WTC11 (cell line): Measurements from ENCODE around the gene PIK3R6. TPM values are rescaled to one million over a fixed set of nuclear protein-coding genes. Genes with fewer than 3 reads are reported as not detected.

Experiments used
- ATAC-seq: fragments of 200-7000 bp; cut with Tn5 transposase; 2 replicates; pipeline ENCODE4 v1.10.0; 2021; ENCODE audit warnings: mild to moderate bottlenecking, moderate library complexity
- CTCF ChIA-PET: fragments of 300-600 bp; sonication (Branson Sonifier 250); formaldehyde crosslinking; loops from one replicate; lab custom pipeline; 2021; ENCODE audit warnings: antibody characterized with exemption; lab: Charles Lee
- POLR2A ChIA-PET: fragments of 350-600 bp; sonication (Branson Sonifier 250); formaldehyde crosslinking; loops from one replicate; lab custom pipeline; 2021; ENCODE audit warnings: antibody characterized with exemption; lab: Charles Lee
- DNase-seq: peaks from one replicate; pipeline ENCODE4 v3.0.0; 2021; ENCODE audit warnings: low spot score
- H3K27ac Mint-ChIP-seq: 2 replicates; pipeline ENCODE4 v1.8.0; 2021; ENCODE audit warnings: mixed read lengths
- H3K27me3 Mint-ChIP-seq: 2 replicates; pipeline ENCODE4 v1.8.0; 2021; ENCODE audit warnings: low read depth, mild to moderate bottlenecking, moderate library complexity, mixed read lengths
- H3K36me3 Mint-ChIP-seq: 2 replicates; pipeline ENCODE4 v1.8.0; 2021; ENCODE audit warnings: mixed read lengths
- H3K4me1 Mint-ChIP-seq: 2 replicates; pipeline ENCODE4 v1.8.0; 2022; ENCODE audit warnings: mixed read lengths
- H3K4me3 Mint-ChIP-seq: 2 replicates; pipeline ENCODE4 v1.8.0; 2021; ENCODE audit warnings: mild to moderate bottlenecking, moderate library complexity, mixed read lengths
- H3K9me3 Mint-ChIP-seq: 2 replicates; pipeline ENCODE4 v1.8.0; 2021; ENCODE audit warnings: mixed read lengths
- ARID4B ChIP-seq: sonication (generic); formaldehyde crosslinking; IDR thresholded peaks from 2 replicates; pipeline ENCODE4 v1.8.0; 2023; ENCODE audit warnings: missing genetic modification reagents, mild to moderate bottlenecking, borderline replicate concordance
- CBFB ChIP-seq: sonication (generic); formaldehyde crosslinking; IDR thresholded peaks from 2 replicates; pipeline ENCODE4 v1.8.1; 2022; ENCODE audit warnings: mild to moderate bottlenecking, low read depth, missing genetic modification reagents
- EMX1 ChIP-seq: fragments of 250-450 bp; sonication (Bioruptor Pico); IDR thresholded peaks from 2 replicates; pipeline ENCODE4 v1.8.0; 2021; ENCODE audit warnings: mild to moderate bottlenecking
- GABPB1 ChIP-seq: sonication (generic); formaldehyde crosslinking; IDR thresholded peaks from 2 replicates; pipeline ENCODE4 v1.8.1; 2023; ENCODE audit warnings: mild to moderate bottlenecking, missing genetic modification reagents
- NFYB ChIP-seq: sonication (generic); formaldehyde crosslinking; conservative IDR thresholded peaks from 2 replicates; pipeline ENCODE4 v1.8.0; 2022; ENCODE audit warnings: low read depth, missing genetic modification reagents
- NR2C2 ChIP-seq: sonication (generic); formaldehyde crosslinking; IDR thresholded peaks from 2 replicates; pipeline ENCODE4 v1.8.0; 2022; ENCODE audit warnings: mild to moderate bottlenecking, missing genetic modification reagents
- PREB ChIP-seq: sonication (generic); formaldehyde crosslinking; IDR thresholded peaks from 2 replicates; pipeline ENCODE4 v1.8.1; 2022; ENCODE audit warnings: mild to moderate bottlenecking, missing genetic modification reagents, moderate library complexity, borderline replicate concordance
- SMAD3 ChIP-seq: sonication (generic); formaldehyde crosslinking; IDR thresholded peaks from 2 replicates; pipeline ENCODE4 v1.8.0; 2022; ENCODE audit warnings: missing genetic modification reagents, mild to moderate bottlenecking, borderline replicate concordance
- STAT6 ChIP-seq: sonication (generic); formaldehyde crosslinking; conservative IDR thresholded peaks from 2 replicates; pipeline ENCODE4 v1.8.1; 2023; ENCODE audit warnings: mild to moderate bottlenecking, low read depth, missing genetic modification reagents, moderate library complexity
- TEAD4 ChIP-seq: sonication (generic); formaldehyde crosslinking; IDR thresholded peaks from 2 replicates; pipeline ENCODE4 v1.8.0; 2022; ENCODE audit warnings: mild to moderate bottlenecking, missing genetic modification reagents
- ZMAT4 ChIP-seq: fragments of 250-450 bp; sonication (Bioruptor Pico); IDR thresholded peaks from 2 replicates; pipeline ENCODE4 v1.9.0; 2021; ENCODE audit warnings: mild to moderate bottlenecking
- ZNF219 ChIP-seq: sonication (generic); formaldehyde crosslinking; IDR thresholded peaks from 2 replicates; pipeline ENCODE4 v1.8.0; 2023; ENCODE audit warnings: missing genetic modification reagents, mild to moderate bottlenecking, borderline replicate concordance
- ZNF512 ChIP-seq: sonication (generic); formaldehyde crosslinking; IDR thresholded peaks from 2 replicates; pipeline ENCODE4 v1.8.1; 2022; ENCODE audit warnings: missing genetic modification reagents, borderline replicate concordance
- ZSCAN18 ChIP-seq: fragments of 250-450 bp; sonication (Bioruptor Pico); IDR thresholded peaks from 2 replicates; pipeline ENCODE4 v2.1.2; 2022; ENCODE audit warnings: mild to moderate bottlenecking, moderate library complexity
- total RNA-seq: library from RNA; stranded (reverse); gene quantifications from 3 replicates; pipeline ENCODE4 v1.2.3, GENCODE V29; 2021

The PIK3R6 gene
- total RNA-seq, 1 experiment from 2014 or later, result 0.15 TPM

GRCh38 chr17:8821446-8822105 is 45.9 kb downstream of the PIK3R6 start:
- Mint-ChIP-seq H3K9me3 (peaks cover 24% of the 10 kb centered on the region), H3K27ac (no peak overlapping the region), H3K36me3 (no peaks in the 10 kb centered on the region), H3K4me1 (0 out of 2 replicates have a peak, but pooled peaks cover 2% of the 10 kb centered on the region), H3K4me3 (no peak overlapping the region), H3K27me3 (no peaks in the 10 kb centered on the region; the same call in 1 of the 2 replicates)
- DNase-seq (no peak), ATAC-seq (no peak)
- ChIA-PET POLR2A (no interaction called here), CTCF (interaction anchor here (0.8 to 3.1 kb wide), 3 partner anchors 9 to 22 kb away, joined by 3 to 12 read pairs (median 5); partner anchors contain the start of gene MFSD6L)
- TF ChIP-seq SMAD3 (CRISPR knock-in tag) (no peak), NR2C2 (CRISPR knock-in tag) (no peak), TEAD4 (no peak), GABPB1 (no peak), ARID4B (CRISPR knock-in tag) (no peak), ZMAT4 (CRISPR knock-in tag) (no peak), NFYB (CRISPR knock-in tag) (no peak), PREB (CRISPR knock-in tag) (no peak)

- CTCF ChIA-PET, result interaction anchor here (0.9 to 3.1 kb wide), 2 partner anchors 12 to 74 kb away, joined by 4 to 12 read pairs; no protein-coding TSS in a partner anchor
- no peak for TF ChIP-seq ZSCAN18 (CRISPR knock-in tag)
- TF ChIP-seq, all 79 proteins: peak for 0
- no peak overlapping the region for H3K27ac Mint-ChIP-seq
- POLR2A ChIA-PET, result interaction anchor here (0.9 kb wide), 1 partner anchor 10 kb away, joined by 3 read pairs; no protein-coding TSS in a partner anchor
- H3K4me3 Mint-ChIP-seq, result no peak overlapping the region
- H3K9me3 Mint-ChIP-seq, result peaks cover 24% of the 10 kb centered on the region
- no peaks in the 10 kb centered on the region; the same call in 1 of the 2 replicates for H3K27me3 Mint-ChIP-seq
- ATAC-seq, result no peak
- 0 out of 2 replicates have a peak, but pooled peaks cover 2% of the 10 kb centered on the region for H3K4me1 Mint-ChIP-seq
- DNase-seq, result no peak
- no peaks in the 10 kb centered on the region for H3K36me3 Mint-ChIP-seq
Measured at GRCh38 chr17:8820311-8821010, 47.0 kb downstream of the PIK3R6 start.

GRCh38 chr17:8818654-8819330 is 48.7 kb downstream of the PIK3R6 start:
- no peak overlapping the region for H3K27ac Mint-ChIP-seq
- 0 out of 2 replicates have a peak, but pooled peaks cover 2% of the 10 kb centered on the region for H3K4me1 Mint-ChIP-seq
- ChIA-PET POLR2A (no interaction called here), CTCF (interaction anchor here (1.1 to 3.1 kb wide), 3 partner anchors 14 to 70 kb away, joined by 3 to 12 read pairs (median 5); no protein-coding TSS in a partner anchor)
- H3K27me3 Mint-ChIP-seq, result peaks cover 5% of the 10 kb centered on the region; the same call in 1 of the 2 replicates
- ATAC-seq (no peak), DNase-seq (no peak)
- no peak overlapping the region for H3K4me3 Mint-ChIP-seq
- H3K9me3 Mint-ChIP-seq, result peaks cover 11% of the 10 kb centered on the region
- no peaks in the 10 kb centered on the region for H3K36me3 Mint-ChIP-seq
- no peak for TF ChIP-seq EMX1 (CRISPR knock-in tag)
- no peak for TF ChIP-seq CBFB (CRISPR knock-in tag)
- no peak for TF ChIP-seq STAT6
- no peak for TF ChIP-seq ZNF219 (CRISPR knock-in tag)
- no peak for TF ChIP-seq ZNF512 (CRISPR knock-in tag)
- TF ChIP-seq PREB (CRISPR knock-in tag), result no peak
